Mesendoderm (in vitro differentiated cells): ENCODE data around the gene BBS2.

ENCODE experiments used
- DNase-seq: peaks from one replicate; pipeline ENCODE4 v3.0.0; 2013
- H2AK5ac ChIP-seq: 2 replicates; pipeline ENCODE4 v1.6.1; 2013; ENCODE audit warnings: low read length, inconsistent platforms
- H2BK120ac ChIP-seq: 2 replicates; pipeline ENCODE4 v1.6.1; 2013; ENCODE audit warnings: low read depth, mild to moderate bottlenecking, low read length, moderate library complexity, mixed read lengths
- H2BK15ac ChIP-seq: replicated peaks from 2 replicates; pipeline ENCODE4 v1.6.1; 2013; ENCODE audit warnings: low read depth, mild to moderate bottlenecking, moderate library complexity
- H2BK5ac ChIP-seq: 2 replicates; pipeline ENCODE4 v1.6.1; 2013; ENCODE audit warnings: low read length, inconsistent platforms
- H3K18ac ChIP-seq: 2 replicates; pipeline ENCODE4 v1.6.1; 2013; ENCODE audit warnings: mild to moderate bottlenecking, low read length, mixed read lengths
- H3K23ac ChIP-seq: one replicate; pipeline ENCODE4 v1.6.1; 2013; ENCODE audit warnings: low read length
- H3K27ac ChIP-seq: 2 replicates; pipeline ENCODE4 v1.5.1; 2013; ENCODE audit warnings: low read depth, mild to moderate bottlenecking, inconsistent platforms, low read length, moderate library complexity
- H3K27me3 ChIP-seq: 2 replicates; pipeline ENCODE4 v1.6.1; 2013; ENCODE audit warnings: low read length, control low read depth, mild to moderate bottlenecking, inconsistent platforms; ENCODE audit not compliant: insufficient read depth, poor library complexity
- H3K36me3 ChIP-seq: 2 replicates; pipeline ENCODE4 v1.6.1; 2013; ENCODE audit warnings: low read length, inconsistent platforms; ENCODE audit not compliant: control insufficient read depth, insufficient read depth
- H3K4ac ChIP-seq: one replicate; pipeline ENCODE4 v1.6.1; 2013; ENCODE audit warnings: low read depth, mild to moderate bottlenecking, low read length, moderate library complexity
- H3K4me1 ChIP-seq: 2 replicates; pipeline ENCODE4 v1.6.1; 2013; ENCODE audit warnings: low read depth, low read length, inconsistent platforms; ENCODE audit not compliant: control insufficient read depth
- H3K4me2 ChIP-seq: 2 replicates; pipeline ENCODE4 v1.6.1; 2013; ENCODE audit warnings: low read length
- H3K4me3 ChIP-seq: 2 replicates; pipeline ENCODE4 v1.5.1; 2013; ENCODE audit warnings: mild to moderate bottlenecking, low read length
- H3K56ac ChIP-seq: one replicate; pipeline ENCODE4 v1.6.1; 2013; ENCODE audit warnings: low read length
- H3K79me1 ChIP-seq: 2 replicates; pipeline ENCODE4 v1.6.1; 2013; ENCODE audit warnings: low read length, inconsistent platforms
- H3K79me2 ChIP-seq: 2 replicates; pipeline ENCODE4 v1.6.1; 2013; ENCODE audit warnings: mild to moderate bottlenecking, low read length; ENCODE audit not compliant: control insufficient read depth, insufficient read depth
- H3K9ac ChIP-seq: 2 replicates; pipeline ENCODE4 v1.6.1; 2013; ENCODE audit warnings: low read length, inconsistent platforms
- H4K5ac ChIP-seq: one replicate; pipeline ENCODE4 v1.6.1; 2013; ENCODE audit warnings: low read length
- H4K8ac ChIP-seq: one replicate; pipeline ENCODE4 v1.6.1; 2013; ENCODE audit warnings: low read depth, mild to moderate bottlenecking, control low read depth, low read length, moderate library complexity
- WGBS: extraction: QIAGEN DNeasy Blood & Tissue Kit; methylation state at CpG from one replicate; pipeline ENCODE4 v1.1.7; 2013; ENCODE audit warnings: low lambda C conversion rate, missing lambda C conversion rate; ENCODE audit not compliant: insufficient coverage; ENCODE audit errors: extremely low coverage; 5-methylcytosine and 5-hydroxymethylcytosine counted together

Gene BBS2

GRCh38 chr16:56462064-56462796 is 57.6 kb downstream of the BBS2 start:
- no CpG with 5 or more reads among the region's 3 CpGs for WGBS

GRCh38 chr16:56460101-56460500 is 59.7 kb downstream of the BBS2 start:
- Histone ChIP-seq H3K4me1 (no peaks in the 10 kb centered on the region), H3K27ac (no peak overlapping the region), H3K79me1 (peaks cover 3% of the 10 kb centered on the region), H3K4me3 (no peak overlapping the region), H4K8ac (no peak overlapping the region), H3K18ac (no peak overlapping the region), H2AK5ac (no peak overlapping the region), H4K5ac (no peak overlapping the region), H3K79me2 (no peaks in the 10 kb centered on the region), H3K4ac (no peak overlapping the region), H3K4me2 (no peak overlapping the region), H3K56ac (no peak overlapping the region), H3K36me3 (peaks cover 1% of the 10 kb centered on the region), H3K27me3 (no peaks in the 10 kb centered on the region), H3K9ac (no peak overlapping the region), H2BK120ac (no peak overlapping the region), H3K23ac (no peak overlapping the region), H2BK15ac (no peak overlapping the region), H2BK5ac (no peak overlapping the region)
- no peak for DNase-seq
- no CpG with 5 or more reads among the region's 2 CpGs for WGBS

More at GRCh38 chr16:56462064-56462796, 57.6 kb downstream of the BBS2 start:
- no peak overlapping the region for H2AK5ac ChIP-seq
- H3K36me3 ChIP-seq: peaks cover 1% of the 10 kb centered on the region
- H3K18ac ChIP-seq: no peak overlapping the region
- H3K4me3 ChIP-seq: no peak overlapping the region
- no peak overlapping the region for H3K23ac ChIP-seq
- no peak for DNase-seq
- H3K27me3 ChIP-seq: no peaks in the 10 kb centered on the region
- no peaks in the 10 kb centered on the region for H3K79me2 ChIP-seq
- H3K27ac ChIP-seq: no peak overlapping the region
- no peaks in the 10 kb centered on the region for H3K4me1 ChIP-seq
- no peak overlapping the region for H3K9ac ChIP-seq
- no peak overlapping the region for H2BK5ac ChIP-seq
- no peak overlapping the region for H4K5ac ChIP-seq
- no peak overlapping the region for H4K8ac ChIP-seq
- H3K4me2 ChIP-seq: no peak overlapping the region
- H2BK15ac ChIP-seq: no peak overlapping the region
- no peaks in the 10 kb centered on the region for H3K79me1 ChIP-seq
- H2BK120ac ChIP-seq: no peak overlapping the region
- no peak overlapping the region for H3K4ac ChIP-seq
- H3K56ac ChIP-seq: no peak overlapping the region

- H3K4me1 ChIP-seq: no peaks in the 10 kb centered on the region
- no peak overlapping the region for H3K18ac ChIP-seq
- no peak overlapping the region for H4K5ac ChIP-seq
- no peak overlapping the region for H3K23ac ChIP-seq
- H2BK15ac ChIP-seq: no peak overlapping the region
- H3K36me3 ChIP-seq: peaks cover 1% of the 10 kb centered on the region
- DNase-seq: no peak
- H3K79me2 ChIP-seq: peaks cover 2% of the 10 kb centered on the region
- no peak overlapping the region for H3K4ac ChIP-seq
- H3K9ac ChIP-seq: no peak overlapping the region
- H3K56ac ChIP-seq: no peak overlapping the region
- no peak overlapping the region for H4K8ac ChIP-seq
- H3K4me3 ChIP-seq: no peak overlapping the region
- no peak overlapping the region for H2BK120ac ChIP-seq
- no peak overlapping the region for H3K4me2 ChIP-seq
- WGBS: no CpG with 5 or more reads among the region's 6 CpGs
- peaks cover 3% of the 10 kb centered on the region for H3K79me1 ChIP-seq
- no peak overlapping the region for H2AK5ac ChIP-seq
- H3K27ac ChIP-seq: no peak overlapping the region
- H3K27me3 ChIP-seq: no peaks in the 10 kb centered on the region
- H2BK5ac ChIP-seq: no peak overlapping the region
Measured at GRCh38 chr16:56457927-56458470, 61.8 kb downstream of the BBS2 start.

GRCh38 chr16:56451753-56452689 is 67.8 kb downstream of the BBS2 start:
- peak; percentile 78 for DNase-seq
- no peak overlapping the region for H4K5ac ChIP-seq

GRCh38 chr16:56450986-56451752 is 68.7 kb downstream of the BBS2 start, which contains the start of the genes NUDT21 and OGFOD1:
Gene NUDT21 (minus strand): TSS chr16:56451332. CDS start chr16:56451202, 130 bp downstream.
Gene OGFOD1 (plus strand): TSS chr16:56451554. CDS start chr16:56451613, 59 bp downstream.
- peak within 1 kb of the TSS; percentile 39 for H3K27ac ChIP-seq

More at GRCh38 chr16:56451753-56452689, 67.8 kb downstream of the BBS2 start:
- Histone ChIP-seq H3K27me3 (no peaks in the 10 kb centered on the region), H3K18ac (peak overlapping the region; percentile 19), H4K8ac (no peak overlapping the region), H2BK120ac (no peak overlapping the region), H3K4ac (peak overlapping the region; percentile 44), H3K4me1 (peaks cover 3% of the 10 kb centered on the region), H3K23ac (no peak overlapping the region), H3K9ac (peak overlapping the region; percentile 68), H3K36me3 (no peaks in the 10 kb centered on the region), H3K56ac (peak overlapping the region; percentile 84), H3K4me3 (peak overlapping the region; percentile 56), H3K79me2 (peaks cover 48% of the 10 kb centered on the region), H3K27ac (peak overlapping the region; percentile 39), H2BK5ac (no peak overlapping the region), H2BK15ac (no peak overlapping the region), H3K79me1 (peaks cover 3% of the 10 kb centered on the region), H3K4me2 (peak overlapping the region; percentile 76), H2AK5ac (no peak overlapping the region)
- WGBS: no CpG with 5 or more reads among the region's 31 CpGs

More at GRCh38 chr16:56450986-56451752, 68.7 kb downstream of the BBS2 start, which contains the start of the genes NUDT21 and OGFOD1:
- Histone ChIP-seq H3K79me2 (peaks cover 49% of the 10 kb centered on the region), H3K79me1 (peaks cover 3% of the 10 kb centered on the region), H3K23ac (no peak within 1 kb of the TSS), H2BK120ac (no peak within 1 kb of the TSS), H4K8ac (peak within 1 kb of the TSS; percentile 83), H2AK5ac (no peak within 1 kb of the TSS), H3K4ac (peak within 1 kb of the TSS; percentile 95), H3K27me3 (no peaks in the 10 kb centered on the region), H3K18ac (peak within 1 kb of the TSS; percentile 19), H2BK5ac (peak within 1 kb of the TSS; percentile 8), H3K4me2 (peak within 1 kb of the TSS; percentile 84), H3K4me1 (peaks cover 3% of the 10 kb centered on the region), H3K56ac (peak within 1 kb of the TSS; percentile 86), H3K36me3 (no peaks in the 10 kb centered on the region), H3K4me3 (peak within 1 kb of the TSS; percentile 57), H3K9ac (peak within 1 kb of the TSS; percentile 85), H4K5ac (no peak within 1 kb of the TSS), H2BK15ac (no peak within 1 kb of the TSS)
- WGBS: no CpG with 5 or more reads among the region's 56 CpGs
- DNase-seq: peak; percentile 99
